Caki2 (cell line): ENCODE data around the gene ARHGEF10L. TPM values are rescaled to one million over a fixed set of nuclear protein-coding genes. Genes with fewer than 3 reads are reported as not detected.
A peak's percentile ranks its signal among the peaks of the same experiment; 100 is the strongest.

Experiments
- DNase-seq: peaks from one replicate; pipeline ENCODE4 v3.0.0-alpha.2; 2015; ENCODE audit warnings: low read depth
- in situ Hi-C: cut with HindIII; loops from 2 replicates; pipeline ENCODE4 v1.10.0; 2016; ENCODE audit warnings: low sequenced_read_pairs, low pct_unique_long_range_greater_than_20kb, mixed read lengths
- total RNA-seq: library from RNA; depleted of rRNA; stranded (reverse); fragments of >200 nt; shearing (Covaris generic); gene quantifications from 2 replicates; pipeline ENCODE4 v1.2.3, GENCODE V29; 2014; ENCODE audit warnings: low replicate concordance

The ARHGEF10L gene
- total RNA-seq, 1 experiment from 2014 or later = 31.0 TPM

DNA sequence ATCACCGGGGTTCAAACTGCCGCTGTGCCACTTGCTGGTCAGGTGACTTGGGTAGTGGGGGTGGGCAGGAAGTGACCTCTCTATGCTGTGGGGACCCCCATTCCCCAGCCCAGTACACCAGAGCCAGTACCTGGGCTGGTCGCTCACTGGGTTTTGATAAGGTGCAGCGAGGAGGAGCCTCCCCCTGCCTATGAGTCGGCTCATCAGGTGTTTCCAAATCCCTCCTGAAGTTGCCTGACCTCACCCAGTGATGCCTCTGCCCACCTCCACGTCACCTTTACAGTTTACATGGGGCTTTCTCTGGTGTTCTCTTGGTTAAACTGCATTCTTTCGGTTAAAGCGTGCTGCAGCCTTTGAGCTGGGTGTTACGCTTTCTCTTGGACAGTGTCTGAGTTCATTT lies 58.2 kb downstream of the ARHGEF10L start:
- in situ Hi-C loops = no loop called here

DNA sequence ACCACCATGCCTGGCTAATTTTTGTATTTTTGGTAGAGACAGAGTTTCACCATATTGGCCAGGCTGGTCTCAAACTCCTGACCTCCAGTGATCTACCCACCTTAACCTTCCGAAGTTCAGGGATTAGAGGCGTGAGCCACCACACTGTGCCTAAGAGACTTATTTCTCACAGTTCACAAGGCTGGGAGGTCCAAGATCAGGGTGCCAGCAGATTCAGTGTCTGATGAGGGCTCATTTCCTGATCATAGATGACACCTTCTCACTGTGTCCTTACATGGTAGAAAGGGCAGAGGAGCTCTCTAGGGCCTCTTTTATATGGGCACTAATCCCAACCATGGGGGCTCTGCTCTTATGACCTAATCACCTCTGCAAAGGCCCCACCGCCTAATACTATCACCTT lies 58.8 kb downstream of the ARHGEF10L start:
- in situ Hi-C loops = no loop called here
- no peak for DNase-seq

More for the DNA sequence above, 58.2 kb downstream of the ARHGEF10L start:
- no peak for DNase-seq

DNA sequence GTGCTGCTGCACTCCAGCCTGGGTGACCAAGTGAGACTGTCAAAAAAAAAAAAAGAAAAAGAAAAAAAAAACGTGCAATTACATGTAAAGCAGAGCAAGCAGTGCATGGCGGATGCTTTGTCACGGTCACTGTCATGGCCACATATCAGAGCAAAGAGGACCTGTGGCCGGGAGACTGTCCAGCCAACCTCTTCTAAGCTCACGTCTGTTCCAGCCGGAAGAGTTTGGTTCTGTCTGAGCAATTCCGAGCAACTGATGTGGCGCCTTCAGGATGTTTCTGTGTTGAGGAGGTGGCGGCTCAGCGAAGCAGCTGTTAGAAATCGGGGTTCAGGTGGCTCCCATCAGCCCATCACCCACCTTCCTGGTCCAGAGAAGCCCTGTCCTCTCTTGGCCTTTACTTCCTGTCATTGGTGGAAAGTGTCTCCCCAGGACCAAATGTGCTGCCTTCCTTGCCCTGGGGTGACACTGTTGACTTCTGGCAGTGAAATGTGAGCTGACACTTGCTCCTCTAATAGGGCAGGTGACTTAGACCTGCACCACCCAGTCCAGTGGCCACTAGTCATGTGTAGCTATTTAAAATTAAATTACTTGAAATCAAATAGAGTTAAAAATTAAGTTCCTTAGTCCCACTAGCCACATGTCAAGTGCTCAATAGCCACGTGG lies 59.9 kb downstream of the ARHGEF10L start:
- in situ Hi-C loops = no loop called here
- peak; percentile 77 for DNase-seq

DNA sequence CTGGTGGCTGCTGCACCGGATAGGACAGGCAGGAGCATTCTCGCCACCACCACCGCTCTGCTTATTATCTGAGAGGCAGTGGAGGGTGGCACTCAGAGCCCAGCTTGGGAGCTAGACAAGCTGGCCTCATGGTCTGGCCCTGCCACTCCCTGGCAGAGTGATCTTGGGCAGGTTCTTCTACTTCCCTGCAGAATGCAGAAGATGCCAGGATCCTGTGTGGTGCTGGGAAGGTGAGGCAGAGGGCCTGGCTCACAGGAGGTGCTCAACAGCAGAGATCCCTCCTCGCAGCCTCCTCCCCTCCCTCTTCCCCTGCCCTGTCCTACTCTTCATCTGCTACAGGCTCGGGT lies 60.4 kb downstream of the ARHGEF10L start:
- no peak for DNase-seq

DNA sequence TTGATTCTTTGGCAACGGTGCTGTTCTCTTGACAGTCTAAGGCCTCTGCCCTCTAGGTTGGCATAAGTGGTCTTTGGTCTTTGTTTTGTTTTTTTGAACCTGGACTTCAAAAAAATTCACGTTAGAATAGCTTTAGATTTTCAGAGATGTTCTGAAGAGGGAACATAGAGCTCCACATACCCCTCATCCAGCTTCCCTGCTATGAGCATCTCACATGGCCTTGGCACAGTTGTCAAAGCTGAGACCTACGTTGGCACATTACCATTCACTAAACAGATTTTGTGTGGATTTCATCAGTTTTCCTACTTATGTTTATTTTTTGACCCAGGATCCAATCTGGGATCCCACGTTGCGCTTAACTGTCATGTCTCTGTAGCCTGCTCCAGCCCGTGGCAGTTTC lies 60.8 kb downstream of the ARHGEF10L start:
- in situ Hi-C loops = no loop called here

More for the DNA sequence above, 60.4 kb downstream of the ARHGEF10L start:
- in situ Hi-C loops = no loop called here

DNA sequence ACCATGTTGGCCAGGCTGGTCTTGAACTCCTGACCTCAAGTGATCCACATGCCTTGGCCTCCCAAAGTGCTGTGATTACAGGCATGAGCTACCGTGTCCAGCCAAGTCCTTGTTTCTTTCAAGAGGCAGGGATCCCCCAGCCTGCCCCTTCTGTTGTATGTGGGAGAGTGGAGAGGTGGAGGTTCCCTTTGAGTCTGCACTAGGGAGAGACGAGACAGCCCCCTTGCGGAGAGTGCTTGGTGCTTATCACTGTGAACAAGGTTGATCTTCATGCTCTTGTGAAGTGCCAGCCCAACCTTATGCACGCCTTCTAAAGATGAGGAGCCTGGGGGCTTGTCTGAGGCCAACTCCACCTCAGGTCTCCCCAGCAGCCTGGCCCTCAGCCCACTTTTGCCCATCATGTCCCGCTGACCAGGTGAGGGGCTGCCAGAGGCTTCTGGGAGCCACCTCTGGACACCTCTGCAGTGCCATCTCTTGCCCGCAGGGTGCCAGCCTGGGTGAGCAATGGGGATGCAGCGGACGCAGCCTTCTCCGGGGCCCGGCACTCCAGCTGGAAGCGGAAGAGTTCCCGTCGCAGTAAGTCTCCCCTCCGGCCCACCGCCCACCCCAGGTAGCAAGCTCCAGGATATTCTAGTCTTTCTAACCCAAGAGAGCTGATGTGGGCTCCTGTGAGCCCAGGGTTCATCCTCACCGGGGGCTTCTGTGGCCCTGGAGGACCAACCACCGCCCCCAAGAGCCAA lies 62.3 kb downstream of the ARHGEF10L start:
- in situ Hi-C loops = no loop called here
- no peak for DNase-seq

More for the DNA sequence above, 60.8 kb downstream of the ARHGEF10L start:
- no peak for DNase-seq

DNA sequence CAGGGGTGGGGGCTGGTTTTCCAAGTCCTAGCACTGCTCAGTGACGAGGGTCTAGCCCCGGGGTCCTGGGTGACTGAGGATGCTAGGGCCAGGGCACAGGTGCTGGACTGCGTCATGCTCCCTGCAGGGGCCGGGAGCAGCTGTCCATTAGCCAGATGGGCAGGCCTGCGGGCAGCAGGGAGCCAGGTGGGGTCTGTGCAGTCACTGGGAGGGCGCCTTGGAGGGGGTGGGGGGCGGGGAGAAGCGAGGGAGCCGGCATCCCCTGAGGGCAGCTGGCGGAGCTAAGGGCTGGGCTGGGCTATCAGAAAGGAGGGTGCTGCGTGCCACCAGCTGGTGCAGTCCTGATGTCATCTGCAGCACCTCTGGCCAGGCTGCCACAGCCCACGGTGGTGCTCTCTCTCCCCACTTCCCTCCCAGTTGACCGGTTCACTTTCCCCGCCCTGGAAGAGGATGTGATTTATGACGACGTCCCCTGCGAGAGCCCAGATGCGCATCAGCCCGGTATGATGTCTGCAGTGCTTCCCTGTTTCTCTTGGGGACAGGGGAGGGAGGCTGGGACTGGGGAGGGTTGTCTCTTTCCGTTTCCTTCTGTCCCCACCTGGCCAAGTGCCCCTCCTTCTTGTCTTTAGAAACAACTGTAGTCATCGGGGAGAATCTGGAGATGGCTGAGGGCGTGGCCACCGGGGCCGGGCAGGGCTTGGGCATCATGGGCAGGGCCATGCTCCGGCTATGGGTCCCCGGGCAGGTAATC lies 63.8 kb downstream of the ARHGEF10L start:
- peak; percentile 40 for DNase-seq
- in situ Hi-C loops = no loop called here

DNA sequence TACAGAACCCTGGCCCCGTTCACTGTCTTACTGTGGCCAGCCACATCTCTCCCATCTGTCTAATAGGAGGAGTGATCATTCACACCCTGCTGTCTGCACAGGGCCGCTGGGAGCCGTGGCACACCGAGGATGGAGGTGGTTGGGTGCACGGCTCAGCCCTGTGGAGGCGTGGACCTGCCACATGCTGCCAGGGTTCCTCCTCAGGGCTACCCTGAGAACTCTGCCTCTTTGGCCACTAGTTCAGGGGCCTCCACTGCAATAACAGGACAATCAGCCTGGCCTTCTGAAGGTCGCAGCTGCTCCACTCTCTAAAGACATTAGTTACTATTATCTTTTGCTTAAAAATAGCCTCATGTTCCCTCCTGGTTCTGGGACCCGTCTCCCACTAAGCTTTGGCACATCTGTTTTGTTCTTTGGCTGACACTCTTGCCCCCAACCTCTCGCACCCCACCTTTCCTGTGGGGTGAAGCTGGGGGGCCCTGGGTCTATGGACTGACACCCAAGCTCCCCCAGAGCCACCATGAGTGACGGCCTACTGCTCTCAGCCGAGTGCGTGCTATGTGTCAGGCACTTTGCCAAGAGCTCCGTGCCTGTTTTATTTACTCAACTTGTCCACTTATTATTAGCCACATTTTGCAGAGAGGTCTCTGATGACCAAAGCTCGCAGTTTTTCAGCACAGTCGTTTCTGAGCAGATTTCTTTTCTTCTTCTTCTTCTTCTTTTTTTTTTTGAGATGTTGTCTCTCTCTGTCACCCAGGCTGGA lies 66.3 kb downstream of the ARHGEF10L start:
- in situ Hi-C loops = no loop called here
- no peak for DNase-seq

DNA sequence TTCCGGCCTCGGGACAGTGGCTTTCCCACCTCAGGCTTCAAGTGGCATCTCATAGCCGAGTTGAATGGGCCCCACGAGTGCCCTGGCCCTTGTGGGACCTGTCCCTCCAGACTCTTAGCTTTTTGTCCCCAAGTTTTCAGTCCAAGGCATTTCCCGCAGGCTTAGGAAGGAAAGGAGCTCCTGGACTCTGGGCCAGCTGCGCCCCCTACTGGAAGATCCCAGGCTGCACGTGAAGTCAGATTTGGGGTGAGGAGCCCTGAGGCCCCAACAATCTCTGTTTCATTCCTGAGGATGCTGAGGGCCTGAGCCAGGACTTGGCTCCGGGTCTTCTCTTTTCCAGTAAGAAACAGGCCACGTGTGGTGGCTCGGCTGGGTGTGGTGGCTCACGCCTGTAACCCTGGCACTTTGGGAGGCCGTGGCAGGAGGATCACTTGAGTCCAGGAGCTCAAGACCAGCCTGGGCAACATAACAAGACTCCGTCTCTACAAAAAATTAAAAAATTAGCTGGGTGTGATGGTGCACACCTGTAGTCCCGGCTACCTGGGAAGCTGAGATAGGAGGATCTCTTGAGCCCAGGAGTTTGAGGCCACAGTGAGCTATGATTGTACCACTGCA lies 67.4 kb downstream of the ARHGEF10L start:
- peak; percentile 46 for DNase-seq
- in situ Hi-C loops = no loop called here

DNA sequence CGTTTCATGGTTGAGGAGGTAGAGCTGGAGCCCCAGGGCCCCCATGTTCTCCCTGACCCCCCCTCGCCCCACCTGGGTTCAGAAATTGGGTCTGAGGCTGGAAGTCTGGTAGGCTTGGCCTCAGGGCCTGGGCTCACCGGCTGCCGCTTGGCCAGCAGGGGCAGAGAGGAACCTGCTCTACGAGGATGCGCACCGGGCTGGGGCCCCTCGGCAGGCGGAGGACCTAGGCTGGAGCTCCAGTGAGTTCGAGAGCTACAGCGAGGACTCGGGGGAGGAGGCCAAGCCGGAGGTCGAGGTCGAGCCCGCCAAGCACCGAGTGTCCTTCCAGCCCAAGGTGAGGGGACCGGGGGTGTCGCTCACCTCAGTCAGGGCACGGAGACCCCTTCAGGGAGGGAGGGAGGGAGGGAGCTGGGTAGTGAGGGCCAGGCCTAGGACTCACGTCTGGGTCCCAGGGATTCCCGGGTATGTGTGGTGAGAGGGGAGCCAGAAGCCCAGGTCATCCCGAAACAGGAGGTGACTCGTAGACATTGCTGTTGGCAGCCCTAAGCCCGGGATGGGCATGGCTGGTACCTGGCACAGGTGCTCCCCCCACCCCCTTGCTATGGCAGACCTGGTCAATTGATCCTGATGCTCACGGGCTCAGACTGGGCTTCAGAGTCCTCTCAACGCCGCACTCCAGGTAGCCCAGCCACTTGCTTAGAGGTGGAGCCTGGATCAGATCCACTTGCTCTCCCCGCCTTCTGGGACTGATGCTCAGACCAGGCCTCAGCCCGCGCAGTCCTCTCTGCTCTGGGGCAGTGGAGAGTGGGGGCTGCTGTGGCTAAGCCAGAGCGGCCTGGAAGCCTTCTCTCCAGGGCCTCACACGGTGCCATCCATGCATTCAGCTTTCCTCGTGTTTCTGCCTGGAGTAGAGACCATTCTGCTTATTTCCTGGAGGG lies 68.4 kb downstream of the ARHGEF10L start:
- in situ Hi-C loops = no loop called here
- DNase-seq = no peak

DNA sequence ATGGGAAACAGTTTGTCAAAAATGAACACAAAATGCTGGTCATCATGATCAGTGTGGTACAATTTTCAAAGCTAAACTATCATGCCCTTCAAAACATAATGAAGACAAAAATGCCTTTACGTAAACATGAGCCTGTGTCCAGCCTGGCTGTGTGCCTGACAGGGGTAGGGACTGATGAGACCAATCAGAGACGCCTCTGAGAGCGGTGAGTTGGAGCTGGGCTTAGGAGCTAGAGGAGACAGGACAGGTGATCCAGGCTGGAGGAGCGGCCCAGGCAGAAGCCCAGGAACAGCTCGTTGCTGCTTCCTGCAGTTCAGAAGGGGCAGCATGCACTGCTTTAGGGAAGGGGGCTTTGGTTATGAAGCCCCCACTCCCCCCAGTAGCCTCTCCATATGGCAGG lies 70.0 kb downstream of the ARHGEF10L start:
- in situ Hi-C loops = no loop called here
- DNase-seq = no peak

DNA sequence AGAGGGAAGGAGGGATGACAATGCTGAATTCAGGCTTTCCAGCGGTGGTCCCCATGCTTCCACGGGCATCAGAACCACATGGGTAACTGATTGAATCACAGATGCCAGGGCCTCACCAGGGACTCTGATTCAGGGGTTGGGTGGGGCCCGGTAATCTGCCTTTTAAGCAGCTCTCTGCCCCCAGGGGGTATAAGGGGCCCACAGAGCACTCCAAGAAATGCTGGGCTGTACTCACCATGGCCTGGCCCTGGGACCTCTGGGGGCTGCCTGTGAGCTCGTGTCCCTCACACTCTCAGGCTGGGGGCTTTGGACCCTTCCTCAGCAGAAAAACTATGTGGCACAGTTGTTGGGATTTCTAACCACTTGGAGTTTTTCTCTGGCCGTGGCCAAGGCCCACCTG lies 70.6 kb downstream of the ARHGEF10L start:
- in situ Hi-C loops = no loop called here
- DNase-seq = no peak

DNA sequence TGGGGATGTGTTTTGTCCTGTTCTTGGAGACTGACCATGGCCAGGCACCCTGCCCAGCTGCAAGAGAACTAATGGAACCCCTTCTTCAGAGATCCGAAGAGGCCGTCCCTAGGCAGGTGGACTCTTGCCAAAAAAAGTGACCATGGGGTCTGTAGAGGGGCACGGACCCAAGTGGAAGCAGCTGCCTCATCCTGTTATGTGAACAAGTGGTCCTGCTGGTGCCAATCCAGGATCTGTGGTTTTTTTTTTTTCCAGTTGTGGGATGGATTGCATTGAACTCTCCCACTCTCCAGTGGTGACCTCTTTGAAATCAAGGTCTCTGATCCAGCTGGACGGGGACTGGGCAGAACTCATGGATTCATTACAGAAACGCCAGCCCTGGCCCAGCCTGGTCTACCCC lies 71.2 kb downstream of the ARHGEF10L start:
- in situ Hi-C loops = no loop called here
- no peak for DNase-seq

DNA sequence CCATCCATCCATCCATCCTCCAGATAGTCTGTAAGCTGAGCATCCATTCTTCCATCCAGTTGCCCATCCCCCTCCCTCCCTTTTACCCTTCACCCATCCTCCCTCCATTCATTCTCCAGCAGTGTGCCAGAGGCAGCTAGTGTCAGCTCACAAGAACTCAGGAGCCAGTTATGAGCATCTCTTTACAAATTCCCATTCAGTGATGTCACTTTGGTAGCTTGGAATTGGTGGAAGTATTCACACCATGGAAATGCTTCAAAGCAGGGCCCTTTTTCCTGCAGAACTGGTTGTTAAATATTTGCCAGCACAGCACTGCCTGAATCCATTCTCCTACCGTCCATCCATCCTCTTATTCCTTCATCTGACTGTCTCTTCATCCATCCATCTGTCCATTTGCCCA lies 72.5 kb downstream of the ARHGEF10L start:
- in situ Hi-C loops = no loop called here
- peak; percentile 23 for DNase-seq

DNA sequence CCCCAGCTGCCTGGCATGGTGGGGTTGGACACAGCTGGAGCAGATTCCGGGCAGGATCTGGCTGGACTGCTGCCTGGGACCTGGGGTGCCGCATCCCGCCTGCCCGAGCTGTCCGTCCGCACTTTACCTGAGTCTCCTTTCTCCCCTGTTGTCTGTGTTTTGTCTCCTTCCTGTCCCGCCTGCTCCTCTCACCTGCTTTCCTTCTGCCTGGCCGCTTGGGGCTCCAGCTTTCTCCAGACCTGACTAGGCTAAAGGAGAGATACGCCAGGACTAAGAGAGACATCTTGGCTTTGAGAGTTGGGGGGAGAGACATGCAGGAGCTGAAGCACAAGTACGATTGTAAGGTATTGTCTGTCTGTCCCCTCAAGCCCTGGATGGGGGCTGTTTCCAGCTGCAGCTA lies 73.3 kb downstream of the ARHGEF10L start:
- in situ Hi-C loops = no loop called here
- no peak for DNase-seq

DNA sequence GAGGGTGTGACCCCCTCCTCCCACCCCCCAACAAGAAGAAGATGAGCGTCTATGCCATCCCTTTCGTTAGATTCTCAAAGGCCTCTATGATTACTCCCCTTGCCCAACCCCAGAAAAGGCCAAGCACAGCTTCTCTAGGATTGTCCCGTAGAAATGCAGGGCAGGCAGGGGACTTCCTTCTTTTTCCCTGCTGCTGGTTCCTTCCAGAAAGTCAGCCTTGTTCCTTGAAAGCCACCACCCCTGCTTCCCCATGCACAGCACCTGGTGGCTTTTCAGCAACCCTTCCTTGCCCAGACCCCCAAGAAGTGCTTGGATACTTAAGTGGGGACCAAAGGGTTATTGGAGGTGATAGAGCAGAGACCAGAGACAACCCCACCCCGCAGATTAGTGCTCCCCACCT lies 75.1 kb downstream of the ARHGEF10L start:
- in situ Hi-C loops = no loop called here
- no peak for DNase-seq

DNA sequence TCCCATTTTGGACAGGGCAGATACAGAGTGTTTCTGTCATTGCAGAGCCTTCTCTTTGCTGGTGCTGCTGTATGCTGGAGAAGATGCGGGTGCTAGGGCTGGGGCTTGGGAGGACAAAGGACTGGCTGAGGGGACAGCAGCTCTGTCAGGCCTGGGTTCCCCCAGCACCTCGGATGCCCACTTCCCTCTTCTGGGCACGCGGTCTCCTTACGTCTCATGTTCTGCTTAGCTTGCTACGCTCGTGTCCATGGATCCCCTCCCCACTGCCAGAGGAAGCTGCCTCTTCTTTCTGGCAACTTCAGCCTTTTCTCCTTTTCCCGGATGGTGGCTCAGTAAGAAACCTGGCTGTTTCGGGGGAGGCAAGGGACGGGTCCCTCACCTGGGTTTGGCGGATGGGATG lies 75.7 kb downstream of the ARHGEF10L start:
- in situ Hi-C loops = no loop called here
- no peak for DNase-seq
